Naive B cell (primary cell): ENCODE results near the gene MYO9B. TPM values are rescaled to one million over a fixed set of nuclear protein-coding genes. Genes with fewer than 3 reads are reported as not detected.

Source experiments
- ATAC-seq, 2 donors: fragments of 150-1000 bp; cut with Tn5 transposase; 2 replicates each; pipeline ENCODE4 v1.10.0; 2021; ENCODE audit warnings: low read depth in 2 of 2, mild to moderate bottlenecking in 2 of 2, moderate library complexity in 2 of 2
- DNase-seq: peaks from one replicate; pipeline ENCODE4 v3.0.0; 2022
- H3K27ac Mint-ChIP-seq, 6 donors: one replicate each; pipeline ENCODE4 v1.8.0; 2020 to 2022; ENCODE audit warnings: mild to moderate bottlenecking in 6 of 6, mixed read lengths in 6 of 6, moderate library complexity in 5 of 6, inconsistent platforms in 2 of 6
- H3K27me3 Mint-ChIP-seq, 3 donors: one replicate each; pipeline ENCODE4 v1.8.0; 2021 to 2022; ENCODE audit warnings: mixed read lengths in 3 of 3, mild to moderate bottlenecking in 1 of 3
- H3K36me3 Mint-ChIP-seq, 2 donors: one replicate each; pipeline ENCODE4 v1.8.0; 2020 to 2022; ENCODE audit warnings: mixed read lengths in 2 of 2, inconsistent platforms in 1 of 2, mild to moderate bottlenecking in 1 of 2
- H3K4me1 Mint-ChIP-seq, 3 donors: one replicate each; pipeline ENCODE4 v1.8.0; 2020 to 2022; ENCODE audit warnings: mixed read lengths in 3 of 3, inconsistent platforms in 1 of 3, mild to moderate bottlenecking in 1 of 3, moderate library complexity in 1 of 3
- H3K4me3 Mint-ChIP-seq, 8 donors: one replicate each; pipeline ENCODE4 v1.8.0; 2020 to 2022; ENCODE audit warnings: mild to moderate bottlenecking in 8 of 8, mixed read lengths in 8 of 8, moderate library complexity in 8 of 8, inconsistent platforms in 2 of 8
- H3K9me3 Mint-ChIP-seq, 7 donors: one replicate each; pipeline ENCODE4 v1.8.0; 2020 to 2022; ENCODE audit warnings: mixed read lengths in 7 of 7, mild to moderate bottlenecking in 5 of 7, inconsistent platforms in 2 of 7, moderate library complexity in 1 of 7
- polyA plus RNA-seq, 6 donors: library from polyadenylated mRNA; unstranded; fragments of 300-500 nt; fragmentation: Illumina TruSeq; gene quantifications; one replicate each; pipeline ENCODE4 v1.2.3, GENCODE V29; 2021; ENCODE audit warnings: low read depth in 6 of 6

The MYO9B gene
- polyA plus RNA-seq, 6 donors from 2014 or later: 3.1 to 34.9 (median 6.9) TPM

DNA sequence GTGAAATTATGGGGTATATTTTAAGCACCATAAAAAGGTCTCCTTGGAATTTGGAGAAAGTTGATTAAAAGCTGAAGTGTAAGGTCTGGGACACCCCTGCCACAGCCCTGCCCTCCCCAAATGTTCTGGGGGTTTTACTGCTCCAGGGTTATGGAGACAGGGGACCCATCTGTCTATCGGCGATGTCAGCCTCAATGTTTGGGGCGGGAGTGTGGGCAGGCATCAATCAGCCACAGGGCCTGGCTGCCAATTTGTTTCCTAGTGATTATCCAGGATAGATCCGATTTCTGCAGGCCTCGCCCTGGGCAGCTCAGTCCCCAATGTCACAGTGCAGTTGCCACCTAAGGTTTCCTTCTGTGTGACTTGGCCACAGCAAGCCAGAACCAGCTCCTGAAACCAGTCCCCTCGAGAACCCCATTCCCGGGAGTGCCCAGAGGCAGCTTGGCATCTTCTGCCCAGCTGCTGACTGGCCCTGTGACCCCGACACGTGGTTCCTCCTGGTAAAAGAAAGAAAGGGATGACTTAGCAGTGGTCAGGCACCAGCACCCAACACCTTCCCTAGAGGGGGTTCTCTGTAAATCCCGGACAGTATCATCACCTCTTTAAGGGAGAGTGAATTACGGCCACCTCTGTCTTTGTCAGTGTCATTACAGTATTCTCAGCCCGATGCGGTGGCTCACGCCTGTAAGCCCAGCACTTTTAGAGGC lies 41.6 kb downstream of the MYO9B start:
- Mint-ChIP-seq H3K9me3 (no peaks in the 10 kb centered on the region), H3K4me1 (peaks cover 36 to 75% (median 39%) of the 10 kb centered on the region in 3 donors), H3K27me3 (no peaks in the 10 kb centered on the region), H3K27ac (peak overlapping the region in 4 of 6 donors; percentile 38 to 66 (median 52)), H3K36me3 (peaks cover 0 to 7% of the 10 kb centered on the region in 2 donors), H3K4me3 (peak overlapping the region in 4 of 8 donors; percentile 27 to 63 (median 51))
- no peak for ATAC-seq
- DNase-seq: no peak

DNA sequence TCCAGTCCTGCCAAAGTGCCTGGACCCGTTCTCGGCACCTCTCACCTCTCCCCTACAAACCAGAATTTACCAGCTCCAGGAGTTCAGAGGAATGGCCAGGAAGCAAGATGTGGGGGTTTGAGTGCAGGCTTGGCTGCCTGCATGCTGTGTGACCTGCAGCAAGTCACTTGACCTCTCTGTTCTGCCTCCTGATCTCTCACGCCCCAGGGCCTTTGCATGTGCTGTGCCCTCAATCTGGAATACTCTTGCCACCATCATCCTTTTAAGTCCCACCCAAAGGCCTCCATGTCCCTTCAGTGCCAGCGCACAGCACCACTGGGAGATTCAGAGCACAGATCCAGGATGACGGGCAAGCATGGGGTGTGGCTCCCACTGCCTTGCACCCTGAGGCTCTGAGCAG lies 43.4 kb downstream of the MYO9B start:
- Mint-ChIP-seq H3K36me3 (no peaks in the 10 kb centered on the region), H3K27me3 (no peaks in the 10 kb centered on the region), H3K27ac (peak overlapping the region in 3 of 6 donors; percentile 31 to 81 (median 42)), H3K4me1 (peaks cover 23 to 61% (median 25%) of the 10 kb centered on the region in 3 donors), H3K4me3 (peak overlapping the region in 1 of 8 donors; percentile 16), H3K9me3 (peaks cover 0 to 4% (median 0%) of the 10 kb centered on the region in 7 donors)
- no peak for ATAC-seq
- no peak for DNase-seq

DNA sequence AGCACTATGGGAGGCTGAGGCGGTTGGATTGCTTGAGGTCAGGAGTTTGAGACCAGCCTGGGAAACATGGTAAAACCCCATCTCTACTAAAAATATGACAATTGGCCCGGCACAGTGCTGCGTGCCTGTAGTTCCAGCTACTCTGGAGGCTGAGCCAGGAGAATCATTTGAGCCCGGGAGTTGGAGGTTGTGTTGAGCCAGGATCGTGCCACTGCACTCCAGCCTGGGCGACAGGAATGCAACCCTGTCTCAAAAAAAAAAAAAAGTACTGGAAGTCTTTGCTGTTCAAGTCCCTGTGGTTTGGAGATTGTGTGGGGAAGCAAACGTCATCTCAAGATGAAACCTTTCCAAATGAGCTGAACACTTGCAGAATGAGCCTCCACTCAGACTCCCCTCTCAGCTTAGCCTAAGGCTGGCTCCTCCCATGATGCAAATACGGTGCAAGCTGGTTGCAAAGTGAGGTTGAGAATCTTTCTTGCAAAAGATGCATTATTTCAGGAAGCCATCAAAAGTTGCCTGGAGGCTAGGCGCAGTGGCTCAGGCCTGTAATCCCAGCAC lies 46.2 kb downstream of the MYO9B start:
- H3K4me1 Mint-ChIP-seq: peaks cover 26 to 59% (median 27%) of the 10 kb centered on the region in 3 donors
- H3K36me3 Mint-ChIP-seq: no peaks in the 10 kb centered on the region
- ATAC-seq (no peak), DNase-seq (no peak)
- no peak overlapping the region for H3K4me3 Mint-ChIP-seq
- H3K27me3 Mint-ChIP-seq: no peaks in the 10 kb centered on the region
- peaks cover 0 to 4% (median 0%) of the 10 kb centered on the region in 7 donors for H3K9me3 Mint-ChIP-seq
- H3K27ac Mint-ChIP-seq: peak overlapping the region in 1 of 6 donors; percentile 80

DNA sequence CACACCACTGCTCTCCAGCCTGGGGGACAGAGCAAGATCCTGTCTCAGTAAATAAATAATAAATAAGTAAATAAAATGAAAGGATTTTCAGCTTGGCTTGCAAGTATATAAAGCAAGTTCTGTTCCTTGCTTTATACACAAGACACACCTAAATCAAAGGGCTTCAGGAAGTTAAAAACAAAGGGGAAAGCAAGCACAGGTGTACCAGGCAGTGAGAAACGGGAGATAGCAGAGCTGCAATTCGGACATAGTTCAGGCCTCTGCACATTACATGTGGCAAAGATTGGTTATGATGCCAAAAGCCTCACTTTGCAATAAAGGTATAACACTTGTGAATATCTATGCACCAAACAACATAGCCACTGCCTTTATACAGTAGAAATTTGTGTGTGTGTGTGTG lies 47.5 kb downstream of the MYO9B start:
- peaks cover 0 to 4% (median 0%) of the 10 kb centered on the region in 7 donors for H3K9me3 Mint-ChIP-seq
- H3K4me1 Mint-ChIP-seq: peaks cover 24 to 60% (median 30%) of the 10 kb centered on the region in 3 donors
- no peak overlapping the region for H3K4me3 Mint-ChIP-seq
- ATAC-seq (no peak), DNase-seq (no peak)
- H3K36me3 Mint-ChIP-seq: no peaks in the 10 kb centered on the region
- peak overlapping the region in 2 of 6 donors; percentile 58 to 95 for H3K27ac Mint-ChIP-seq
- no peaks in the 10 kb centered on the region for H3K27me3 Mint-ChIP-seq

DNA sequence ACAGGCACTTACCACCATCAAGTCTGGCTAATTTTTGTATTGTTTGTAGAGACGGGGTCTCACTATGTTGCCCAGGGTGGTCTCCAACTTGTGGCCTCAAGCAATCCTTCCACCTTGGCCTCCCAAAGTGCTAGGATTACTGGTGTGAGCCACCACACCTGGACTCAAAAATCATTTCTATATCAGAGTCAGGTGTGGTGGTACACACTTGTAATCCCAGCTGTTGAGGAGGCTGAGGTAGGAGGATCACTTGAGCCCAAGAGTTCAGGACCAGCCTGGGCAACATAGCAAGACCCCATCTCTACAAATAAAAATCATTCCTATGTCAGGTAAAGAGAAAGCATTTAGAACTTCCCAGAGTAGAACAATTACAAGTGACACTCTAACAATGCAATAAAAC lies 48.4 kb downstream of the MYO9B start:
- DNase-seq (no peak), ATAC-seq (no peak)
- Mint-ChIP-seq H3K4me1 (peaks cover 30 to 61% (median 38%) of the 10 kb centered on the region in 3 donors), H3K9me3 (peaks cover 0 to 4% (median 0%) of the 10 kb centered on the region in 7 donors), H3K4me3 (peak overlapping the region in 4 of 8 donors; percentile 33 to 72 (median 52)), H3K27me3 (no peaks in the 10 kb centered on the region), H3K36me3 (peaks cover 0 to 6% of the 10 kb centered on the region in 2 donors), H3K27ac (peak overlapping the region in 4 of 6 donors; percentile 75 to 99 (median 92))

DNA sequence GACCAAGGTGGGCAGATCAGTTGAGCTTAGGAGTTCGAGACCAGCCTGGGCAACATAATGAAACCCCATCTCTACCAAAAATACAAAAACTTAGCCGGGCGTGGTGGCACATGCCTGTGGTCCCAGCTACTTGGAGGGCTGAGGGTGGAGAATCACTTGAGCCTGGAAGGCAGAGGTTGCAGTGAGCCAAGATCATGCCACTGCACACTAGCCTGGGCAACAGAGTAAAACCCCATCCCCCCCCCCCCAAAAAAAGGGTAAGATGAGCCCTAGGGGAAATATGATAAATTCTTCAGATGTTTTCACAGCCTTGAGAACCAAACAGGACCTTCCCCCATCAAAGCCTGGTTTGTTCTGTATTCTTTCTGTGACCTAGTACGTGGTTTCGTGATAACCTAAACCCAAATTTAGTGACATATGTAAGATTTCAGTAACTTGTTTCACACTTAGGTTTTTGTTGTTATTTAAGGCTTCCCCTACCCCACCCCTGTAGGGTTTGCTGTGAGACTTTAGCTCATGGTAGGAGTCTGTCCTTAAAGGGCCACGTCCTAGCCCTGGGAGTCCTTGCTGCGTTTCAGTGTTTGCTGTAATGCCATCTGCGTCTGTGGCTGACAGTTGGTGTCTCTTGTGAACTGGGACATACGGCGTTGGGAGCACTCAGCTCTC lies 49.6 kb downstream of the MYO9B start:
- peak overlapping the region; percentile 95 to 99 (median 98) for H3K27ac Mint-ChIP-seq
- ATAC-seq (peak; percentile 55 to 57), DNase-seq (no peak)
- peaks cover 34 to 65% (median 49%) of the 10 kb centered on the region in 3 donors for H3K4me1 Mint-ChIP-seq
- peaks cover 0 to 7% of the 10 kb centered on the region in 2 donors for H3K36me3 Mint-ChIP-seq
- peak overlapping the region; percentile 67 to 92 (median 88) for H3K4me3 Mint-ChIP-seq
- peaks cover 0 to 4% (median 0%) of the 10 kb centered on the region in 7 donors for H3K9me3 Mint-ChIP-seq
- H3K27me3 Mint-ChIP-seq: no peaks in the 10 kb centered on the region

DNA sequence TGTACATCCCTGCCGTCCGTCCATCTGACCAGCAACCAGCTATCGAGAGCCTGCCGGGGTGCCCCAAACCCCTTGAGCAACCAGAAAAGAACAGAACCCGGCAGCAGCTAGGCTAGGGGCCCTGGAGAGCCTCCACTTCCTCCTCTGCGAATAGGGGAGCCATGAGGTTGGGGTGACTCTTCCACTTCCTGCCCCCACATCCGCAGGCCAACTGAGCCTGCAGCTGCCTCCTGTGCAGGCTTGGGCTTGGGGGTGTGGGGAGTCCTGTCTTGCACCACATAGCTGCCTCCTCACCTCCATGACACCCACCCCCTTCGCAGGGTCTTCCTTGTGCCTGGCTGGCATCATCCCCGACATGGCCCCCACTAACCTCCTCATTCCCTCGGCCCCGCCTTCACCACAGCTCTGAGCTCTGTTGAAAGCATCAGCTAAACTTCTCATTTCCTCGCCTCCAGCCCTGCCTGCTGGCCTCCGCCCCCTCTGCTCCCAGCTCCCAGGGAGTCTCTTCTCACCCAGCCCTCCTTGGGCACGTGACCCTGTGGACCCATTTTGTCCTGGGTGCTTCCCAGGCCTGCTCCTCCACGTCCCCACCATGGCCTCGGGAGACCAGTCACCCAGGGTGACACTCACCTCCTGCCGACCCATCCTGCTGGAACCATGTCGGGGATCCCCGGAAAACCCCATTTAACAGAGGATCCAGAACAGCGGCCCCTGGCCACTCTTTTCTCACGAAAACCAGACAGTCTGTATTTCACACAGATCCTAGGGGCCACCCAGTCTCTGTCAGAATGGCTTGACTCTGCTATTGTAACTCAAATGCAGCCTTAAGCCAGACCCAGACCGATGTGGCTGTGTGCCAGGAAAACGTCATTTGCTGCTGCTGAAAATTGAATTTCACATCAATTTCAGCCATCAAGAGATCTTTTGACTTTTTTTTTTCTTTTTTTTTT lies 50.4 kb downstream of the MYO9B start:
- Mint-ChIP-seq H3K9me3 (peaks cover 0 to 4% (median 0%) of the 10 kb centered on the region in 7 donors), H3K27me3 (no peaks in the 10 kb centered on the region), H3K4me1 (peaks cover 33 to 69% (median 53%) of the 10 kb centered on the region in 3 donors), H3K4me3 (peak overlapping the region; percentile 67 to 92 (median 88)), H3K27ac (peak overlapping the region; percentile 95 to 99 (median 98)), H3K36me3 (peaks cover 0 to 7% of the 10 kb centered on the region in 2 donors)
- peak; percentile 80 for DNase-seq
- peak; percentile 93 to 94 for ATAC-seq

DNA sequence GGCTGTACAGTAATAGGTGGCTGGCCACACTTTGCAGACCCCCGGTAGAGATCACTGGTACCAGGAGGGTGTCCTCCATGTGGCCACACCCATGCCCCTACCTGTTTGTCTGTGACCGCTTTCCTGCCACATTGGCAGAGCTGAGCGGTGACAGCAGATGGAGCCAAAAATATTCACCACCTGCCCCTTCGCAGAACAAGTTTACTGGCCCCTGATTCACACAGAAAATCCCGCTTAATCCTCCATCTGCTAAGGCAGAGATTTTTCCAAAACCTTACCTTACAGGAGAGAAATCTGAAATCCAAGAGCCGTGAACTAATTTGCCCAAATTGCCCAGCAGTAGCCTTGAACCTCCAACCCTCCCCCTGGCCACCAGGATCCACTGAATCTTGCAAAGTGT lies 52.1 kb downstream of the MYO9B start:
- H3K27me3 Mint-ChIP-seq: no peaks in the 10 kb centered on the region
- peaks cover 0 to 4% (median 0%) of the 10 kb centered on the region in 7 donors for H3K9me3 Mint-ChIP-seq
- H3K4me1 Mint-ChIP-seq: peaks cover 32 to 73% (median 61%) of the 10 kb centered on the region in 3 donors
- peak overlapping the region in 3 of 8 donors; percentile 27 to 62 (median 59) for H3K4me3 Mint-ChIP-seq
- H3K36me3 Mint-ChIP-seq: peaks cover 0 to 7% of the 10 kb centered on the region in 2 donors
- H3K27ac Mint-ChIP-seq: peak overlapping the region; percentile 69 to 95 (median 86)
- no peak for ATAC-seq
- DNase-seq: no peak

DNA sequence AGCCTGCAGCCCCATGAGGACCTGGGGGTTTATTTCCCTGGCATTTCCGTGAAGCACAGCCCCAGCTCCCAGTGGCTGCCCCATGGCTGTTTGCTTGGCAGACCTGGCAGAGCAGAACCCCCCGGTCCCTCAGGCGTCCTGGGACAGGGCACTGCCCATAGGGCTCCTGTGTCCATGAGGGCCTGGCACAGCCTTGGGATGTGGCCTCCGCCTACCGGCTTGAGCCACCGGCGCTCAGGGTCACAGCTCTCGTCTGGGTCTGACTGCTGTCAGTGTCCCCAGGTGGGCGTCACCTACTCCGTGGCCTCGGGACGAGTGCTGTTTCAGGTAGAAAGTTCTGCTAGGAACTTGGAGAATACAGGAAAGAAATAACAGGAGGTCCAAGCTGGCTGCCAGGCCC lies 52.8 kb downstream of the MYO9B start:
- H3K4me1 Mint-ChIP-seq: peaks cover 36 to 80% (median 67%) of the 10 kb centered on the region in 3 donors

DNA sequence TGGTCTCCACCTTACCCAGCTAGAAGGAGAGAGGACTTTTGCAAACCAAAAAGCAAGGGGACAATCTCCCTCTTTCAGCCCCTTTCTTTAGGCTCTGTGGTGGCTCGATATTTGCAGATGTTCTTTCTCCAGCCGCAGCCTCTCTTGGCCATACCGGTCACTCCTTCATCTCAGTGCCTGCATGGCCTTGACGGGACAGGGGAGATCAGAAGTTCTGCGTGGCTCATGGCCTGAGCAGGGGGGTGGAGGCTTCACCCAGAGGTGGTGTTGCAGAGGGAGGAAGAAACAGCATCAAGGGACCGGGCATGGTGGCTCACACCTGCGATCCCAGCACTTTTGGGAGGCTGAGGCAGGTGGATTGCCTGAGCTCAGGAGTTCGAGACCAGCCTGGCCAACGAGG lies 53.2 kb downstream of the MYO9B start:
- peaks cover 40 to 83% (median 71%) of the 10 kb centered on the region in 3 donors for H3K4me1 Mint-ChIP-seq
- no peaks in the 10 kb centered on the region for H3K27me3 Mint-ChIP-seq
- peaks cover 0 to 7% of the 10 kb centered on the region in 2 donors for H3K36me3 Mint-ChIP-seq
- no peak for ATAC-seq
- no peaks in the 10 kb centered on the region for H3K9me3 Mint-ChIP-seq
- H3K4me3 Mint-ChIP-seq: no peak overlapping the region
- H3K27ac Mint-ChIP-seq: peak overlapping the region in 3 of 6 donors; percentile 52 to 89 (median 66)
- no peak for DNase-seq

More for the DNA sequence above, 52.8 kb downstream of the MYO9B start:
- H3K27me3 Mint-ChIP-seq: no peaks in the 10 kb centered on the region
- DNase-seq (no peak), ATAC-seq (no peak)
- H3K36me3 Mint-ChIP-seq: peaks cover 0 to 7% of the 10 kb centered on the region in 2 donors
- H3K27ac Mint-ChIP-seq: peak overlapping the region in 4 of 6 donors; percentile 52 to 89 (median 70)
- no peak overlapping the region for H3K4me3 Mint-ChIP-seq
- no peaks in the 10 kb centered on the region for H3K9me3 Mint-ChIP-seq

DNA sequence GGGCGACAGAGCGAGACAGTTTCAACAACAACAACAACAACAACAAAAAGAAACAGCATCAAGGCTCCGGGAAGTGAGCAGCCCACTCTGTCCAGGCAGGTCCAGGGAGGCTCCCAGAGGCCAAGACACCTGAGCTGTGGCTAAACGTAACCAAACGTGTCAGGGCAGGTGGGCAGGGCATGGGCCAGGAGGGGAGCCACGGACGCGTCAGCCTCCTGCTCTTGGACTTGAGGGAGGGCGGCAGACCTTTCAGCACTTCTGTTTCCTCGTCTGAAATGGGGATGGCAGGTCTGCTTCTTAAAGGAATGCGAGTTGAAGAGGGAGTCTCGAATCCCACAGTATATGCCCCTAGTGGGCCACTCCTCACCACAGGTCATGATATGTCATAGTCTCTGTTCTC lies 53.8 kb downstream of the MYO9B start:
- Mint-ChIP-seq H3K4me1 (peaks cover 46 to 83% (median 77%) of the 10 kb centered on the region in 3 donors), H3K27me3 (no peaks in the 10 kb centered on the region), H3K4me3 (no peak overlapping the region), H3K36me3 (peaks cover 0 to 7% of the 10 kb centered on the region in 2 donors), H3K9me3 (peaks cover 0 to 2% (median 0%) of the 10 kb centered on the region in 7 donors), H3K27ac (peak overlapping the region in 3 of 6 donors; percentile 27 to 76 (median 66))
- ATAC-seq: no peak
- DNase-seq: no peak

DNA sequence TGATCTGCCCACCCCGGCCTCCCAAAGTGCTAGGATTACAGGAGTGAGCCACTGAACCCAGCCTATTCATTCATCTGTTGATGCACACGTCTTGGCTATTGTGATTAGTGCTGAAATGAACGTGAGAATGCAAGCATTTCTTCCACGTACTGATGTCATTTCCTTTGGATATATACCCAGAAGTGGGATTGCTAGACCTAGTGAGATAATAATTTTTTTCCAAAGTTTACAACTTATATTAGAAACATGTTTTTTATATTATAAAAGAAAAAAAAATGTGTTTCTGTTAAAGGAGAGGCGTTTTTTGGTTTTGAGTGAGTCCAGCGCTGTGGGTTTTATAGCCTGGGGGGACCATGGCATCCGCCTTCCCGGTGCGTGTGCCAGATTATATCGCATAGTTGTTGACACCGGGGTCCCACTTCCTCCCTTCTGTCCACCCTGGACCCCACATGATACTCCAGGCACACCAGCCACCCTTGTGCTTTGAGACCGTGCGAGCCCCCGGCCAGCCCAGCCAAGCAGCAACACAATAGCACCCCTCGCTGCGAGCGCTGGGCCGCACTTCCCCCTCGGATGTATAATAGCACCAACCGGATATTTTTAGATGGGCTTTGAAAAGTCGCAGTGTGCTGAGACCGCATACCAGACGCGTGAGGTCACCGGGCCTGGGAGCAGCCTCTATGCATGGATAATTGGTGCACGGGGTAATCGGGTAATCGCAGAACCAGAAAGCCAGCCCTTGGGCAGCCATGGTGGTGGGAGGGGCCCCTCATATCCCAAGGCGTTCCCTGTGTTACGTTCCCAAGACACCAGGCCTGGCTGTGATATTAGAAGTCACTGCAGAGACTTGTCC lies 59.6 kb downstream of the MYO9B start:
- Mint-ChIP-seq H3K27ac (peak overlapping the region; percentile 86 to 99 (median 96)), H3K27me3 (no peaks in the 10 kb centered on the region), H3K4me3 (peak overlapping the region; percentile 54 to 93 (median 90)), H3K4me1 (peaks cover 38 to 68% (median 56%) of the 10 kb centered on the region in 3 donors), H3K36me3 (no peaks in the 10 kb centered on the region), H3K9me3 (peaks cover 0 to 2% (median 0%) of the 10 kb centered on the region in 7 donors)
- ATAC-seq: peak; percentile 93
- DNase-seq: peak; percentile 85
